WTC11 (cell line): ENCODE results near the gene SETD9. TPM values are rescaled to one million over a fixed set of nuclear protein-coding genes. Genes with fewer than 3 reads are reported as not detected.

Source experiments
- ATAC-seq: fragments of 200-7000 bp; cut with Tn5 transposase; 2 replicates; pipeline ENCODE4 v1.10.0; 2021; ENCODE audit warnings: mild to moderate bottlenecking, moderate library complexity
- CTCF ChIA-PET: fragments of 300-600 bp; sonication (Branson Sonifier 250); formaldehyde crosslinking; loops from one replicate; lab custom pipeline; 2021; ENCODE audit warnings: antibody characterized with exemption; lab: Charles Lee
- POLR2A ChIA-PET: fragments of 350-600 bp; sonication (Branson Sonifier 250); formaldehyde crosslinking; loops from one replicate; lab custom pipeline; 2021; ENCODE audit warnings: antibody characterized with exemption; lab: Charles Lee
- DNase-seq: peaks from one replicate; pipeline ENCODE4 v3.0.0; 2021; ENCODE audit warnings: low spot score
- H3K27ac Mint-ChIP-seq: 2 replicates; pipeline ENCODE4 v1.8.0; 2021; ENCODE audit warnings: mixed read lengths
- H3K27me3 Mint-ChIP-seq: 2 replicates; pipeline ENCODE4 v1.8.0; 2021; ENCODE audit warnings: low read depth, mild to moderate bottlenecking, moderate library complexity, mixed read lengths
- H3K36me3 Mint-ChIP-seq: 2 replicates; pipeline ENCODE4 v1.8.0; 2021; ENCODE audit warnings: mixed read lengths
- H3K4me1 Mint-ChIP-seq: 2 replicates; pipeline ENCODE4 v1.8.0; 2022; ENCODE audit warnings: mixed read lengths
- H3K4me3 Mint-ChIP-seq: 2 replicates; pipeline ENCODE4 v1.8.0; 2021; ENCODE audit warnings: mild to moderate bottlenecking, moderate library complexity, mixed read lengths
- H3K9me3 Mint-ChIP-seq: 2 replicates; pipeline ENCODE4 v1.8.0; 2021; ENCODE audit warnings: mixed read lengths
- ATF1 ChIP-seq: sonication (generic); formaldehyde crosslinking; IDR thresholded peaks from 2 replicates; pipeline ENCODE4 v1.8.1; 2023; ENCODE audit warnings: mild to moderate bottlenecking, moderate library complexity, missing genetic modification reagents
- CBFB ChIP-seq: sonication (generic); formaldehyde crosslinking; IDR thresholded peaks from 2 replicates; pipeline ENCODE4 v1.8.1; 2022; ENCODE audit warnings: mild to moderate bottlenecking, low read depth, missing genetic modification reagents
- CREM ChIP-seq: sonication (generic); formaldehyde crosslinking; IDR thresholded peaks from 2 replicates; pipeline ENCODE4 v1.8.1; 2022; ENCODE audit warnings: mild to moderate bottlenecking, missing genetic modification reagents, moderate library complexity
- ELF4 ChIP-seq: sonication (generic); formaldehyde crosslinking; IDR thresholded peaks from 2 replicates; pipeline ENCODE4 v1.8.1; 2022; ENCODE audit warnings: low read depth, mild to moderate bottlenecking, moderate library complexity, missing genetic modification reagents
- ESRRA ChIP-seq: sonication (generic); formaldehyde crosslinking; IDR thresholded peaks from 2 replicates; pipeline ENCODE4 v1.8.1; 2022; ENCODE audit warnings: mild to moderate bottlenecking, missing genetic modification reagents, borderline replicate concordance
- FOXP1 ChIP-seq: sonication (generic); formaldehyde crosslinking; IDR thresholded peaks from 2 replicates; pipeline ENCODE4 v1.8.0; 2022; ENCODE audit warnings: missing genetic modification reagents, mild to moderate bottlenecking, moderate library complexity, borderline replicate concordance
- IRF2 ChIP-seq: sonication (generic); formaldehyde crosslinking; IDR thresholded peaks from 2 replicates; pipeline ENCODE4 v1.8.0; 2022; ENCODE audit warnings: low read depth, missing genetic modification reagents, borderline replicate concordance
- JAZF1 ChIP-seq: fragments of 250-450 bp; sonication (Bioruptor Pico); IDR thresholded peaks from 2 replicates; pipeline ENCODE4 v1.9.0; 2021; ENCODE audit warnings: moderate library complexity, mild to moderate bottlenecking, inconsistent platforms
- MXD4 ChIP-seq: fragments of 250-450 bp; sonication (Bioruptor Pico); IDR thresholded peaks from 2 replicates; pipeline ENCODE4 v1.8.0; 2021; ENCODE audit warnings: mild to moderate bottlenecking, moderate library complexity, borderline replicate concordance
- NFATC4 ChIP-seq: fragments of 250-450 bp; sonication (Bioruptor Pico); IDR thresholded peaks from 2 replicates; pipeline ENCODE4 v1.9.0; 2021; ENCODE audit warnings: mild to moderate bottlenecking
- OVOL2 ChIP-seq: fragments of 250-450 bp; sonication (Bioruptor Pico); IDR thresholded peaks from 2 replicates; pipeline ENCODE4 v1.9.0; 2021; ENCODE audit warnings: mild to moderate bottlenecking, borderline replicate concordance
- PRRX2 ChIP-seq: fragments of 250-450 bp; sonication (Bioruptor Pico); IDR thresholded peaks from 2 replicates; pipeline ENCODE4 v1.8.0; 2021; ENCODE audit warnings: mild to moderate bottlenecking
- SMAD4 ChIP-seq: sonication (generic); formaldehyde crosslinking; IDR thresholded peaks from 2 replicates; pipeline ENCODE4 v1.8.0; 2022; ENCODE audit warnings: mild to moderate bottlenecking, missing genetic modification reagents
- SP1 ChIP-seq: sonication (generic); formaldehyde crosslinking; conservative IDR thresholded peaks from 2 replicates; pipeline ENCODE4 v1.8.1; 2022; ENCODE audit warnings: missing genetic modification reagents
- TEAD1 ChIP-seq: sonication (generic); formaldehyde crosslinking; IDR thresholded peaks from 2 replicates; pipeline ENCODE4 v1.8.0; 2022; ENCODE audit warnings: mild to moderate bottlenecking, missing genetic modification reagents
- ZNF138 ChIP-seq: sonication (generic); formaldehyde crosslinking; conservative IDR thresholded peaks from 2 replicates; pipeline ENCODE4 v1.8.1; 2022; ENCODE audit warnings: mild to moderate bottlenecking, moderate library complexity, missing genetic modification reagents
- ZNF219 ChIP-seq: sonication (generic); formaldehyde crosslinking; IDR thresholded peaks from 2 replicates; pipeline ENCODE4 v1.8.0; 2023; ENCODE audit warnings: missing genetic modification reagents, mild to moderate bottlenecking, borderline replicate concordance
- ZNF232 ChIP-seq: sonication (generic); formaldehyde crosslinking; IDR thresholded peaks from 2 replicates; pipeline ENCODE4 v1.8.0; 2022; ENCODE audit warnings: mild to moderate bottlenecking, missing genetic modification reagents
- ZNF396 ChIP-seq: fragments of 250-450 bp; sonication (Bioruptor Pico); IDR thresholded peaks from 2 replicates; pipeline ENCODE4 v1.8.0; 2021; ENCODE audit warnings: mild to moderate bottlenecking, moderate library complexity, borderline replicate concordance
- ZNF416 ChIP-seq: fragments of 250-450 bp; sonication (Bioruptor Pico); IDR thresholded peaks from 2 replicates; pipeline ENCODE4 v1.9.0; 2021; ENCODE audit warnings: mild to moderate bottlenecking, inconsistent platforms
- ZNF423 ChIP-seq: fragments of 250-450 bp; sonication (Bioruptor Pico); IDR thresholded peaks from 2 replicates; pipeline ENCODE4 v2.1.2; 2022; ENCODE audit warnings: mild to moderate bottlenecking, moderate library complexity
- ZNF671 ChIP-seq: fragments of 250-450 bp; sonication (Bioruptor Pico); IDR thresholded peaks from 2 replicates; pipeline ENCODE4 v1.8.0; 2021; ENCODE audit warnings: mild to moderate bottlenecking
- total RNA-seq: library from RNA; stranded (reverse); gene quantifications from 3 replicates; pipeline ENCODE4 v1.2.3, GENCODE V29; 2021
- TF ChIP-seq, protein P1 (sequence below): sonication (generic); formaldehyde crosslinking; IDR thresholded peaks from 2 replicates; pipeline ENCODE4 v1.8.0; 2022; ENCODE audit warnings: mild to moderate bottlenecking, missing genetic modification reagents
- TF ChIP-seq, protein P2 (sequence below): fragments of 250-450 bp; sonication (Bioruptor Pico); IDR thresholded peaks from 2 replicates; pipeline ENCODE4 v1.9.0; 2021; ENCODE audit warnings: mild to moderate bottlenecking
- TF ChIP-seq, protein P3 (sequence below): sonication (generic); formaldehyde crosslinking; IDR thresholded peaks from 2 replicates; pipeline ENCODE4 v1.8.0; 2022; ENCODE audit warnings: mild to moderate bottlenecking, missing genetic modification reagents
- TF ChIP-seq, protein P4 (sequence below): sonication (generic); formaldehyde crosslinking; IDR thresholded peaks from 2 replicates; pipeline ENCODE4 v1.8.1; 2023; ENCODE audit warnings: mild to moderate bottlenecking, missing genetic modification reagents
- TF ChIP-seq, protein P5 (sequence below): sonication (generic); formaldehyde crosslinking; IDR thresholded peaks from 2 replicates; pipeline ENCODE4 v1.8.1; 2023; ENCODE audit warnings: mild to moderate bottlenecking, moderate library complexity, missing genetic modification reagents
- TF ChIP-seq, protein P6 (sequence below): sonication (generic); formaldehyde crosslinking; IDR thresholded peaks from 2 replicates; pipeline ENCODE4 v1.8.1; 2022; ENCODE audit warnings: missing genetic modification reagents, borderline replicate concordance
- TF ChIP-seq, protein P7 (sequence below): sonication (generic); formaldehyde crosslinking; IDR thresholded peaks from 2 replicates; pipeline ENCODE4 v1.8.0; 2023; ENCODE audit warnings: missing genetic modification reagents
- TF ChIP-seq, protein P8 (sequence below): sonication (generic); formaldehyde crosslinking; IDR thresholded peaks from 2 replicates; pipeline ENCODE4 v1.8.1; 2022; ENCODE audit warnings: mild to moderate bottlenecking, missing genetic modification reagents, moderate library complexity, borderline replicate concordance

Gene SETD9
- total RNA-seq, 1 experiment from 2014 or later, result 6.7 TPM

DNA sequence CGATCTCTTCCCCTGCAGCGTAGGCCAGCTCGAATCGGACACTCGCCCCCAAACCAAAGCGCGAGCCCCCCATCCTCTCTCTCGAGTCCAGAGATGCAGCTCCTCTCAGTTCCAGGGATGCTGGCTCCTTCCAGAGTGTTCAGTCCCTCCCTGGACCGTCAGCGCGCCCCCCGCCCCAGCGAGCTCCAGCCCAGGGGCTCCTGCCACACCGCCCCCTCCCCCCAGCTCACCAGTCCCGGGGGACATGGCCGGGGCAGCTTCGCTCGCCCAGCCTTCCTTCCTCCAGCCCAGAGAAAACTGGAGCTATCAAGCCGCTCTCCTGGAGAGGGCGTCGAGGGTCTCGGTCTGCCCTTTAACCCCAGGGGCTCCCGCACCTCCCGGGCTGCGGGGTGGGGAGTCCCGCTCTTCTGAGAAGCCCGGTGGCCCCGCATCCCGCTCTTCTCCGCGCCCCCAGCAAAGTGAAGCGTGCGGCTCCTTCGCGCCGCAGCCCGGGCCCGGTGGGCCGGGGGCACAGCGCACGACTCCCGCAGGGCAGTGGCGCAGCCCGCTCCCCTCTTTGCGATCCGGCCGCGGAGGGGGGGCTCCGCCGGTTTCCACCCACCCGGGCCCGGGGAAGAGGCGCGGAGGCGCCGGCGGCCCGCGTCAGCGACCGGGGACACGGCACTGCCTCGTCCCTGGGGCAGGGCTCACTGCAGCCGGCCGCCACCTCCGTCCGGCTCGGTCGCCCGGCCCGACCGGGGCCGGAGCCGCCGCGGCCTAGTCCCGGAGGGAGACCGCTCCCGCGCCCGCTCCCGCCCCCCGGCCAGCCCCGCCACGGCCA is 41.9 kb downstream of the SETD9 start:
- peak; percentile 52 for DNase-seq
- ChIA-PET POLR2A (interaction anchor here (0.6 to 2.0 kb wide), 8 partner anchors 34 to 427 kb away, joined by 3 to 29 read pairs (median 6); partner anchors contain the start of genes GPBP1 and SETD9), CTCF (interaction anchor here (0.6 to 3.6 kb wide), 12 partner anchors 45 to 440 kb away, joined by 3 to 33 read pairs (median 4); no protein-coding TSS in a partner anchor)
- peak; percentile 60 for ATAC-seq
- Mint-ChIP-seq H3K27me3 (peaks cover 20% of the 10 kb centered on the region), H3K36me3 (peaks cover 4% of the 10 kb centered on the region), H3K9me3 (no peaks in the 10 kb centered on the region), H3K4me3 (peak overlapping the region; percentile 95), H3K4me1 (peaks cover 18% of the 10 kb centered on the region), H3K27ac (peak overlapping the region; percentile 80; the same call in 1 of the 2 replicates)
- TF ChIP-seq, protein P1, sequence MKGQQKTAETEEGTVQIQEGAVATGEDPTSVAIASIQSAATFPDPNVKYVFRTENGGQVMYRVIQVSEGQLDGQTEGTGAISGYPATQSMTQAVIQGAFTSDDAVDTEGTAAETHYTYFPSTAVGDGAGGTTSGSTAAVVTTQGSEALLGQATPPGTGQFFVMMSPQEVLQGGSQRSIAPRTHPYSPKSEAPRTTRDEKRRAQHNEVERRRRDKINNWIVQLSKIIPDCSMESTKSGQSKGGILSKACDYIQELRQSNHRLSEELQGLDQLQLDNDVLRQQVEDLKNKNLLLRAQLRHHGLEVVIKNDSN (CRISPR knock-in tag), result no peak
- TF ChIP-seq, protein P2, sequence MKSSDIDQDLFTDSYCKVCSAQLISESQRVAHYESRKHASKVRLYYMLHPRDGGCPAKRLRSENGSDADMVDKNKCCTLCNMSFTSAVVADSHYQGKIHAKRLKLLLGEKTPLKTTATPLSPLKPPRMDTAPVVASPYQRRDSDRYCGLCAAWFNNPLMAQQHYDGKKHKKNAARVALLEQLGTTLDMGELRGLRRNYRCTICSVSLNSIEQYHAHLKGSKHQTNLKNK (CRISPR knock-in tag), result no peak
- TF ChIP-seq MXD4 (CRISPR knock-in tag) (no peak), CREM (CRISPR knock-in tag) (0 out of 2 replicates have a peak, but pooled peaks have one; percentile 10), CBFB (no peak), JAZF1 (CRISPR knock-in tag) (no peak), ZNF138 (CRISPR knock-in tag) (0 out of 2 replicates have a peak, but pooled peaks have one; percentile 72), ZNF423 (peak; percentile 74), ZNF396 (CRISPR knock-in tag) (no peak), ZNF671 (no peak), PRRX2 (CRISPR knock-in tag) (no peak), ELF4 (no peak), ZNF219 (CRISPR knock-in tag) (no peak), SMAD4 (CRISPR knock-in tag) (no peak), IRF2 (CRISPR knock-in tag) (no peak), ZNF232 (CRISPR knock-in tag) (no peak), OVOL2 (CRISPR knock-in tag) (no peak), FOXP1 (CRISPR knock-in tag) (0 out of 2 replicates have a peak, but pooled peaks have one; percentile 13), SP1 (no peak), ATF1 (CRISPR knock-in tag) (no peak), NFATC4 (CRISPR knock-in tag) (no peak), ESRRA (no peak), TEAD1 (CRISPR knock-in tag) (no peak), ZNF416 (CRISPR knock-in tag) (no peak)
- TF ChIP-seq, protein P3, sequence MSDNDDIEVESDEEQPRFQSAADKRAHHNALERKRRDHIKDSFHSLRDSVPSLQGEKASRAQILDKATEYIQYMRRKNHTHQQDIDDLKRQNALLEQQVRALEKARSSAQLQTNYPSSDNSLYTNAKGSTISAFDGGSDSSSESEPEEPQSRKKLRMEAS (CRISPR knock-in tag), result no peak
- TF ChIP-seq, protein P4, sequence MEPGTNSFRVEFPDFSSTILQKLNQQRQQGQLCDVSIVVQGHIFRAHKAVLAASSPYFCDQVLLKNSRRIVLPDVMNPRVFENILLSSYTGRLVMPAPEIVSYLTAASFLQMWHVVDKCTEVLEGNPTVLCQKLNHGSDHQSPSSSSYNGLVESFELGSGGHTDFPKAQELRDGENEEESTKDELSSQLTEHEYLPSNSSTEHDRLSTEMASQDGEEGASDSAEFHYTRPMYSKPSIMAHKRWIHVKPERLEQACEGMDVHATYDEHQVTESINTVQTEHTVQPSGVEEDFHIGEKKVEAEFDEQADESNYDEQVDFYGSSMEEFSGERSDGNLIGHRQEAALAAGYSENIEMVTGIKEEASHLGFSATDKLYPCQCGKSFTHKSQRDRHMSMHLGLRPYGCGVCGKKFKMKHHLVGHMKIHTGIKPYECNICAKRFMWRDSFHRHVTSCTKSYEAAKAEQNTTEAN, result no peak
- TF ChIP-seq, protein P5, sequence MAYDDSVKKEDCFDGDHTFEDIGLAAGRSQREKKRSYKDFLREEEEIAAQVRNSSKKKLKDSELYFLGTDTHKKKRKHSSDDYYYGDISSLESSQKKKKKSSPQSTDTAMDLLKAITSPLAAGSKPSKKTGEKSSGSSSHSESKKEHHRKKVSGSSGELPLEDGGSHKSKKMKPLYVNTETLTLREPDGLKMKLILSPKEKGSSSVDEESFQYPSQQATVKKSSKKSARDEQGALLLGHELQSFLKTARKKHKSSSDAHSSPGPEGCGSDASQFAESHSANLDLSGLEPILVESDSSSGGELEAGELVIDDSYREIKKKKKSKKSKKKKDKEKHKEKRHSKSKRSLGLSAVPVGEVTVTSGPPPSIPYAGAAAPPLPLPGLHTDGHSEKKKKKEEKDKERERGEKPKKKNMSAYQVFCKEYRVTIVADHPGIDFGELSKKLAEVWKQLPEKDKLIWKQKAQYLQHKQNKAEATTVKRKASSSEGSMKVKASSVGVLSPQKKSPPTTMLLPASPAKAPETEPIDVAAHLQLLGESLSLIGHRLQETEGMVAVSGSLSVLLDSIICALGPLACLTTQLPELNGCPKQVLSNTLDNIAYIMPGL (CRISPR knock-in tag), result peak; percentile 89
- TF ChIP-seq, protein P6, sequence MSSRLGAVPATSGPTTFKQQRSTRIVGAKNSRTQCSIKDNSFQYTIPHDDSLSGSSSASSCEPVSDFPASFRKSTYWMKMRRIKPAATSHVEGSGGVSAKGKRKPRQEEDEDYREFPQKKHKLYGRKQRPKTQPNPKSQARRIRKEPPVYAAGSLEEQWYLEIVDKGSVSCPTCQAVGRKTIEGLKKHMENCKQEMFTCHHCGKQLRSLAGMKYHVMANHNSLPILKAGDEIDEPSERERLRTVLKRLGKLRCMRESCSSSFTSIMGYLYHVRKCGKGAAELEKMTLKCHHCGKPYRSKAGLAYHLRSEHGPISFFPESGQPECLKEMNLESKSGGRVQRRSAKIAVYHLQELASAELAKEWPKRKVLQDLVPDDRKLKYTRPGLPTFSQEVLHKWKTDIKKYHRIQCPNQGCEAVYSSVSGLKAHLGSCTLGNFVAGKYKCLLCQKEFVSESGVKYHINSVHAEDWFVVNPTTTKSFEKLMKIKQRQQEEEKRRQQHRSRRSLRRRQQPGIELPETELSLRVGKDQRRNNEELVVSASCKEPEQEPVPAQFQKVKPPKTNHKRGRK (CRISPR knock-in tag), result no peak
- TF ChIP-seq, protein P7, sequence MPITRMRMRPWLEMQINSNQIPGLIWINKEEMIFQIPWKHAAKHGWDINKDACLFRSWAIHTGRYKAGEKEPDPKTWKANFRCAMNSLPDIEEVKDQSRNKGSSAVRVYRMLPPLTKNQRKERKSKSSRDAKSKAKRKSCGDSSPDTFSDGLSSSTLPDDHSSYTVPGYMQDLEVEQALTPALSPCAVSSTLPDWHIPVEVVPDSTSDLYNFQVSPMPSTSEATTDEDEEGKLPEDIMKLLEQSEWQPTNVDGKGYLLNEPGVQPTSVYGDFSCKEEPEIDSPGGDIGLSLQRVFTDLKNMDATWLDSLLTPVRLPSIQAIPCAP (CRISPR knock-in tag), result no peak
- TF ChIP-seq, protein P8, sequence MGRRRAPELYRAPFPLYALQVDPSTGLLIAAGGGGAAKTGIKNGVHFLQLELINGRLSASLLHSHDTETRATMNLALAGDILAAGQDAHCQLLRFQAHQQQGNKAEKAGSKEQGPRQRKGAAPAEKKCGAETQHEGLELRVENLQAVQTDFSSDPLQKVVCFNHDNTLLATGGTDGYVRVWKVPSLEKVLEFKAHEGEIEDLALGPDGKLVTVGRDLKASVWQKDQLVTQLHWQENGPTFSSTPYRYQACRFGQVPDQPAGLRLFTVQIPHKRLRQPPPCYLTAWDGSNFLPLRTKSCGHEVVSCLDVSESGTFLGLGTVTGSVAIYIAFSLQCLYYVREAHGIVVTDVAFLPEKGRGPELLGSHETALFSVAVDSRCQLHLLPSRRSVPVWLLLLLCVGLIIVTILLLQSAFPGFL (CRISPR knock-in tag), result no peak
